Measurements from ENCODE around the gene KDM5C. TPM values are rescaled to one million over a fixed set of nuclear protein-coding genes. Genes with fewer than 3 reads are reported as not detected.

KDM5C gene
- total RNA-seq, 1 donor from 2014 or later: 75.2 TPM

- Mint-ChIP-seq H3K36me3 (ENCODE audit: low read depth) (peaks cover 5% of the 10 kb centered on the region), H3K4me3 (ENCODE audit: unreplicated experiment) (no peak overlapping the region), H3K9me3 (ENCODE audit: low read depth) (peaks cover 3% of the 10 kb centered on the region), H3K4me1 (ENCODE audit: low read depth) (no peaks in the 10 kb centered on the region), H3K27ac (ENCODE audit: unreplicated experiment) (no peak overlapping the region), H3K27me3 (ENCODE audit: low read depth) (no peaks in the 10 kb centered on the region)
- TF ChIP-seq CTCF (IDR thresholded peaks at IDR 0.05): no peak
- DNase-seq (ENCODE audit: low spot score): peak; percentile 77
Measured at GRCh38 chrX:53247928-53248327, 22.9 kb upstream of the KDM5C start.

- DNase-seq (ENCODE audit: low spot score): peak; percentile 10
- no peaks in the 10 kb centered on the region for H3K9me3 Mint-ChIP-seq (ENCODE audit: low read depth)
- no peaks in the 10 kb centered on the region for H3K4me1 Mint-ChIP-seq (ENCODE audit: low read depth)
- no peak for TF ChIP-seq CTCF (IDR thresholded peaks at IDR 0.05)
- H3K4me3 Mint-ChIP-seq (ENCODE audit: unreplicated experiment): no peak overlapping the region
- no peak overlapping the region for H3K27ac Mint-ChIP-seq (ENCODE audit: unreplicated experiment)
- peaks cover 4% of the 10 kb centered on the region for H3K36me3 Mint-ChIP-seq (ENCODE audit: low read depth)
- no peaks in the 10 kb centered on the region for H3K27me3 Mint-ChIP-seq (ENCODE audit: low read depth)
Measured at GRCh38 chrX:53246231-53246630, 21.2 kb upstream of the KDM5C start.

- peaks cover 4% of the 10 kb centered on the region for H3K36me3 Mint-ChIP-seq (ENCODE audit: low read depth)
- TF ChIP-seq CTCF (IDR thresholded peaks at IDR 0.05): peak; percentile 66
- H3K27ac Mint-ChIP-seq (ENCODE audit: unreplicated experiment): no peak overlapping the region
- no peaks in the 10 kb centered on the region for H3K9me3 Mint-ChIP-seq (ENCODE audit: low read depth)
- H3K4me3 Mint-ChIP-seq (ENCODE audit: unreplicated experiment): no peak overlapping the region
- H3K27me3 Mint-ChIP-seq (ENCODE audit: low read depth): no peaks in the 10 kb centered on the region
- no peak for DNase-seq (ENCODE audit: low spot score)
- H3K4me1 Mint-ChIP-seq (ENCODE audit: low read depth): no peaks in the 10 kb centered on the region
Measured at GRCh38 chrX:53244610-53245009, 19.6 kb upstream of the KDM5C start.

- H3K4me3 Mint-ChIP-seq (ENCODE audit: unreplicated experiment): no peak overlapping the region
- no peaks in the 10 kb centered on the region for H3K9me3 Mint-ChIP-seq (ENCODE audit: low read depth)
- no peaks in the 10 kb centered on the region for H3K27me3 Mint-ChIP-seq (ENCODE audit: low read depth)
- TF ChIP-seq CTCF (IDR thresholded peaks at IDR 0.05): no peak
- H3K27ac Mint-ChIP-seq (ENCODE audit: unreplicated experiment): no peak overlapping the region
- H3K36me3 Mint-ChIP-seq (ENCODE audit: low read depth): peaks cover 6% of the 10 kb centered on the region
- no peaks in the 10 kb centered on the region for H3K4me1 Mint-ChIP-seq (ENCODE audit: low read depth)
- peak; percentile 6 for DNase-seq (ENCODE audit: low spot score)
Measured at GRCh38 chrX:53242310-53242709, 17.3 kb upstream of the KDM5C start.

GRCh38 chrX:53241558-53241957 lies 16.6 kb upstream of the KDM5C start:
- Mint-ChIP-seq H3K27me3 (ENCODE audit: low read depth) (no peaks in the 10 kb centered on the region), H3K4me3 (ENCODE audit: unreplicated experiment) (no peak overlapping the region), H3K4me1 (ENCODE audit: low read depth) (no peaks in the 10 kb centered on the region), H3K27ac (ENCODE audit: unreplicated experiment) (no peak overlapping the region), H3K36me3 (ENCODE audit: low read depth) (peaks cover 6% of the 10 kb centered on the region), H3K9me3 (ENCODE audit: low read depth) (no peaks in the 10 kb centered on the region)
- DNase-seq (ENCODE audit: low spot score): peak; percentile 54
- TF ChIP-seq CTCF (IDR thresholded peaks at IDR 0.05): no peak

All from chondrocyte (in vitro differentiated cells).